Measurements from ENCODE around the gene KCTD10. TPM values are rescaled to one million over a fixed set of nuclear protein-coding genes. Genes with fewer than 3 reads are reported as not detected.

KCTD10 gene, protein sequence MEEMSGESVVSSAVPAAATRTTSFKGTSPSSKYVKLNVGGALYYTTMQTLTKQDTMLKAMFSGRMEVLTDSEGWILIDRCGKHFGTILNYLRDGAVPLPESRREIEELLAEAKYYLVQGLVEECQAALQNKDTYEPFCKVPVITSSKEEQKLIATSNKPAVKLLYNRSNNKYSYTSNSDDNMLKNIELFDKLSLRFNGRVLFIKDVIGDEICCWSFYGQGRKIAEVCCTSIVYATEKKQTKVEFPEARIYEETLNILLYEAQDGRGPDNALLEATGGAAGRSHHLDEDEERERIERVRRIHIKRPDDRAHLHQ
- 10 to 100 TPM; 36.2 to 96.5 TPM for total RNA-seq
- long read RNA-seq, full-length matches to known transcripts = 35 of 77 reads
- long read RNA-seq, partial matches to known transcripts = 0 of 77 reads
- long read RNA-seq, other reads (novel, unspliced or antisense) = 42 of 77 reads

DNA sequence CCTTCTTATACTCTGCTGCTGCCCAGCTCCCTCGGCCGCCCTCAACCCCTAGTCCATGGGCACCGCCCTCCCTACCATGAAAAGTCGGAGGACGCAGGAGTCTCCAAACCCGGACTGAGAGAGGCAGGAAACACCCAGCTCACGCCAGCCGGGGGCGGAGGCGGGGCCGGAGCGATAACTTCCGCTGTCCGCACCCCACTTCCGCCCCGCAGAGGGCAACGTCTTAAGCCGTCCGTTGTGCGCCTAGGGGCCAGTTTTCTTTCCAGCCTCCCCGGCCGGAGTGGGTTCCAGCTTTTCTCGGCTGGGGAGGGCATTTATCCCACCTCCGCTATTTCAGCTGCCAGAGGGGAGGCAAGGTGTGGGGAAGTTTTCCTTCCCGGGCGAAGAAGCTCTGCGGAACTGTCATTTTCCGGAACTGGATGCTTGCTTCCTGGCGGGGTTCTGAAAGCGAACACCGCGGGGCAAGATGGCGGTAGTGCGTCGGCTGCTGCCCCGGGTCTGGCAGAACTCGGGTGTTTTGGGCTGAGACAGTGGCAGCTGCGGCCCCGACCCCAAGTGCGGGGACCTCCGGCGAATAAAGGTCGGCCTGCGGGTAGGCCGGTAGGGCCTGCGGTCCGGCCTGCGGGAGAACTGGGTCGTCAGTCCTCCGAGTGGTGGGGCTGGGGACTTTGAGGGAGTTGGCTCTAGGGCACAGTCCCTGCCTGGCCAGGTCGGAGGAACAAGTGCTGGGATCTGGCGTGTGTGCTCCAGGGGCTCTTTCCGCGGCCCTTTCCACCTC, at the start of gene KCTD10, which contains the start of gene UBE3B:
Gene KCTD10, minus strand, starts transcription at position 116 of the 778 bp plus-strand sequence. Its CDS starts 38 bp downstream, at position 78.
Gene UBE3B, plus strand, starts transcription at position 450 of the 778 bp plus-strand sequence. CDS start 5,918 bp downstream, outside the sequence.
- DNase-seq (peak; percentile 92), ATAC-seq (peak; percentile 99)
- intact Hi-C loops (cut with DNase I) = loop anchor here (2.0 to 10.0 kb wide), 2 partner anchors 45 to 53 kb away; no protein-coding TSS in a partner anchor

DNA sequence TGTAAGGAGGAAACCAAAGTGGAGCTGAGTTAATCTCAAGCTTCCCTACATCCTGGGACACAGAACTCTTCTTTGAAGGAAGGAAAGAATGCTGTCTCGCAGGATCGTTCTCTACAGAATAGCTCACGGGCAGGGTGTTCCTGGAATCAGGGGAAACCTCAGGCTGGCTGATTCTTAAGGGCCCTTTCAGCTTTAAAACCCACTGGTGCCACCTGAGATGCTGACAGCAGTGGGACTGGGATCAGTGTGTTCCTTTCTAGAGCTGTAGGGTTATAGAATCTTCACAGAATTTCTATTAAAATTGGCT, 48.1 kb upstream of the KCTD10 start:
- intact Hi-C loops (cut with DNase I) = loop anchor here in 1 of 2 donors (10.0 kb wide), 1 partner anchor 190 kb away; the partner anchor contains the start of gene FAM222A
- no peak for DNase-seq
- no peak for ATAC-seq

DNA sequence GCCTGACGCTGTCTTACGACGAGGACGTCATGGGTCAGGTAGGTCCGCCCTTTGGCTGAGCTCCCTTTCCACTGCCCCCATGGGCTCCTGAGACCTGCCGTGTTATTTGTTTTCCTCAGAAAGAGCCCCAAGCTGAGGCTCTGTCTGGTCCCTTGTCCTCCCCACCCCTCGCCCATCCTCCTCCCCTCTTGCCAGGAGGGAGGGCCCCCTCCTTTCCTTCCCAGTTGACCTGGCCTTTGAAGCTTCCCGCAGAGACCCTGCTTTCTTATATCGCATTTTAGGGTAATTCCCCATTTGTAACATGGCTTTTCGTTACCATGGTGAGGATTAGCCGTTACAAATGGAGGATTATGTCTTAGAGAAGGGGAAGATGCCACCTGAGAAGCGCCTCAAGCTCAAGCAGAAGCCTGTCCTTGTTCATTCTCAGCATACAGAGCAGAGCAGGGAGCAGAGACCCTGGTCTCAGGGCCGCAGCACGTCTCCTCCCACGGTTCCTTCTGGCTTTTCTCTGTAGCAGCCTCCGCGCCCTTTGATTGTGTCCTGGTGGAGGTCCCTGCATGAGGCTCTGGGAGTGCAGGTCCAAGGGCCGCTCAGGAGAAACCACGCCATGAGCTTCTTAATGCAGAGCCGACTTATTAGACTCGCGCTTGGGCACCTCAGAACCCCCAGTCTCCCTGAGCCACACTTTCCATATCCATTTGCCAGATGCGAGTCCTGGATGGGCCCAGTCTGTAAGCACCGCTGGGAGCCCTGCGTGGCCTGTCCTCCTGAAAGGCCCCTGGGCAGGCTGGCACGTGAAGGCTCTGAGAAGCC, 47.6 kb upstream of the KCTD10 start:
- intact Hi-C loops (cut with DNase I) = loop anchor here in 1 of 2 donors (10.0 kb wide), 1 partner anchor 190 kb away; the partner anchor contains the start of gene FAM222A
- DNase-seq = no peak
- ATAC-seq = no peak

DNA sequence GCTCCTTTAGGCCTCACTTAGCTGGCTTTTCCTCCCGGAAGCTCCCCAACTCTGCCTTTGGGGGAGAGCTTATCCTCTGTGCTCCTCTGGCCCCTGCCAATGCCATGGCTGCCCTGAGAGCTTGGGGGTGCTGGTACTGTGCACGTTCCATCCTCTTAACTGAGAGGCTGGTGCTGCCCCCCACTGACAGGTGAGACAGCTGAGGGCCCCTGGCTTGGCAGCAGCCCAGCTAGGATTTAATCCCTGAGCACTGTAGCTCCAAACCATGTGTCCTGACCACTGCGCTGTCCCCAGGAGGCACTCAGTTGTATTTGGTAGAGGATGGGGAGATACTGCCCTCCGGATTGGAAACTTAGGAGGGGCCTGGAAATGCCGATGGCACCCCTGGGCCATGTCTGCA, 46.4 kb upstream of the KCTD10 start:
- intact Hi-C loops (cut with DNase I) = loop anchor here in 1 of 2 donors (10.0 kb wide), 1 partner anchor 191 kb away; the partner anchor contains the start of gene FAM222A
- ATAC-seq (no peak), DNase-seq (no peak)

DNA sequence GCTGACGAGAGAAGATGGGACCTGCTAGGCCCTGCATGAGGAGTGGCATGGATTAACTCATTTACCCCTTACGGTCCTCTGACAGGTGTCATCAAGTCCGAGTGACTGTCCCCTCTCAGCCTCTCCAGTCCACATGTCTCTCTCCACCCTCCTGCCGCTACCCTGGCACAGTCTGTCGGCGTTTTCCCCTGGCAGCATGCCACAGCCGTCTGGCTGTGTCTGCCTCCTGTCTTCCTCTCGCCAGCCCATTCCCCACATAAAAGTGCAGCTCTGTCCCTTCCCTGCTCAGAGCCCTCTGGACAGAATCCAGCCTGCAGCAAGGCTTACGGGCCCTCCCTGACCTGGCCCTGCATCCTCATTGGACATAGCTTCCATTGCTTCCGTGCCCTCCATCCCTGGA, 46.0 kb upstream of the KCTD10 start:
- DNase-seq (peak; percentile 77), ATAC-seq (peak; percentile 90 to 91)
- intact Hi-C loops (cut with DNase I) = loop anchor here in 1 of 2 donors (10.0 kb wide), 1 partner anchor 192 kb away; the partner anchor contains the start of gene FAM222A

DNA sequence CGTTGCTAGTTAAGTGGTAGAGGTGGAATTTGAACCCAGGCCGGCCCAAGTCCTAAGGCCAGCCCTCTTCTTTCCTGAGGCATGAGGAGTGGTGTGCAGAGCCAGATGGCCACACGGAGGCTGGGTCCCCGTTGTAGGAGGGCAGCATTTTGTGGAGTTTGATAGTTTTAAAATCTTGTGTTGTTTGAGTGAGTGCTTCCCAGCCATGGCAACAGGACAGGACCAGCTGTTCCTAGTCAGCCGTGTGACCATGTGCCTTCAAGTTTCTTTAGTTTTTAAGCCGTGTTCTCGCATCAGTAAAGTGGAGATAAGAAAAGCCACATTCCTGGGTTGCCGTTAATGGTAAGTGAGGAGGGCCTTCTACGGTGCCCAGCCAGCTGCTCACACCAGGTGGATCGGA, 44.7 kb upstream of the KCTD10 start:
- intact Hi-C loops (cut with DNase I) = loop anchor here in 1 of 2 donors (10.0 kb wide), 1 partner anchor 193 kb away; the partner anchor contains the start of gene FAM222A
- ATAC-seq (no peak), DNase-seq (no peak)

DNA sequence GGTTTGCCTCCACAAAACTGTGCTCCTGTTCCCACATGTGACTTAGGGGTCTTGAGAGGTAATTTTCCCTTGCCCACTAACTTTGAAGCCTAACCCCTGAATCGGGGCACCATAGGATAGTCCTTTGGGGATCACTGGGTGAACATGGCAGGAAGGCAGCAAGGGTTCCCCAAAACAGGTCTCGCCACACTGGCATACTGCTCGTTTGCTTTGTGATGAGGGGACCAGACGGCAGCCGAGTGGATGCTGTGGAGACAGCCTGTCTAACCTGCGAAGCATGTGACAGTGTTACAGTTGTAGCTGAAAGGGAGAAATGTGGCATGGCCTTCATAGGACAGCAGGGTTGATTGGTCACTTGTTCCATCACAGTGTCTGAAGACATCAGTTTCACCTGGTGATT, 42.7 kb upstream of the KCTD10 start:
- intact Hi-C loops (cut with DNase I) = loop anchor here (2.0 to 10.0 kb wide), 5 partner anchors 73 to 255 kb away; partner anchors contain the start of gene FAM222A (in 1 of the 2)
- no peak for DNase-seq
- ATAC-seq = no peak

DNA sequence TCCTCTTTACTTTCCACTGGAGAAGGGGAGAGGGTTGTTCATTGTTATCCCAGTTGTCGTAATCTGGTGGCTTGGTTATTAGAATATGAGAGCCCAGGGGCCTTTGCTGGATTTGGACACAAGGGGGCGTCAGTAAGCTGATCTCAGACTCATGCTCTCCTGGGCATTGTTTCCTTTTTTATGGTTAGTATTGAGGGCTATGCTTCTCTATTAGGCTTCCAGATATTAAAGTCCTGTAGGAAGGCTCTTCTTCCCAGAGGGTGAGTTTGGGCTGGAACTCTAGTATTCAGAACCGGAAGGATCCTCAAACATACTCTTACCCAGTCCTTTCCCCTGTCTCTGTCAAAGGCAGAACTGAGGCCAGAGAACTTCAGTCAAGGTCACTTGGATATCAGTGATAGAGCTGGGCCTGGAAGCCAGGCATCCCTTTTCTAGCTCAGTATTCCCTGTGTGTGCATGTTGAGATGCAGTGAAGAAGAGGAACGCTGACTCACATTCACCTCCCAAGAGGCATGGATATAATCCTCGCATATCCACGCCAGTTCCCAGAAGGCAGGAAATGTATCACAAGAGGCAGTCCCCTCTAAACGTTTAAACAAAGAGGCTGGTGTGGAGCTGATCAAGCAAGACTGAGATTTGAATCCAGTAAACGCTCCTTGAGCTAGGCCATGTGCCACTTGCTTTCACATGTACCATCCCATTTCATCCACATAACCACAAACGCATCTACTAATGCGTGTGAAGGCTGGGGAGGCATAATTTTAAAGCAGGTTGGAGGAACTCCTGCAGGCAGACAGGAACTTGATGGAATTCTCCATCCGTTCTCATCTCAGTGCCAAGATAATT, 41.9 kb upstream of the KCTD10 start:
- ATAC-seq = peak; percentile 50 to 60
- intact Hi-C loops (cut with DNase I) = loop anchor here (2.0 to 5.0 kb wide), 4 partner anchors 73 to 256 kb away; no protein-coding TSS in a partner anchor
- peak; percentile 69 for DNase-seq

DNA sequence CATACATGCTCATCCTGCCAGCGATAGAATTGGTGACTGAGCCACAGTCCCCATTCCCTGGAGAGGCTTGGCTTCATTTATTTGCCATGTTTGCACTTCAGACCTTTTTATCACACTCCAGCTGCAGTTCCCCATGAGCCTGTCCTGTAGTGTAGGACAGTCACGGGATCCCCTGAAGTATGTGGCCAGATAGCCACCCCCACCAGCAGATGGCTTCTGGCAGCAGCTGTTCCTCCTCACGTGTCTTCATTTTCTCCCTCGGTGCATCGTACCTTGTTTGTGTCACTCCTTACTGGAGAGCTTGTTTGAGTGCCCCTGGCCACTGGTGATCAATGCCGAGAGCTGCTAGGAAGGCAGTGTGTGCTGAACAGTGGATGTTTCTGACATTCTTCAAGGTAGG, 40.5 kb upstream of the KCTD10 start:
- intact Hi-C loops (cut with DNase I) = loop anchor here (2.0 to 5.0 kb wide), 4 partner anchors 75 to 257 kb away; no protein-coding TSS in a partner anchor
- DNase-seq (no peak), ATAC-seq (peak in 1 of 2 donors; percentile 15)

DNA sequence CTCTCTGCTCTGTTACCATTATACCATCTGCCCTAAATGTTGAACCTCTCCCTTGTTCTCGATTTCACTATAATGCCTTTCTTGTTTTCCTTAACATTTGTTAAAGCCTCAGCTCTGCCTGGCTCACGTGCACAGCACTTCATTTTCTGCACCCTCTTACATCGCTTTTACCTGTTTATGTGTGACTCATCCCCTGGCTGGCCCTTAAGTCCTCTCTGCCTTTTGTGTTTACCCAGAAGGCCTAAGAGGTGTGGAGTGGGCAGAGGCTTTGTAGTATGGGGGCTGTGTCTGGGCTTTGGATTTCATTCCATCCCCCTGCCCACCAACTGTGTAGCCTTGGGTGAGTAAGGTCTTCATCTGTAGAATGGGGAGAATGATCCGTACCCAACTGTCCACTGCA, 36.9 kb upstream of the KCTD10 start:
- no peak for ATAC-seq
- DNase-seq = no peak
- intact Hi-C loops (cut with DNase I) = no loop called here

DNA sequence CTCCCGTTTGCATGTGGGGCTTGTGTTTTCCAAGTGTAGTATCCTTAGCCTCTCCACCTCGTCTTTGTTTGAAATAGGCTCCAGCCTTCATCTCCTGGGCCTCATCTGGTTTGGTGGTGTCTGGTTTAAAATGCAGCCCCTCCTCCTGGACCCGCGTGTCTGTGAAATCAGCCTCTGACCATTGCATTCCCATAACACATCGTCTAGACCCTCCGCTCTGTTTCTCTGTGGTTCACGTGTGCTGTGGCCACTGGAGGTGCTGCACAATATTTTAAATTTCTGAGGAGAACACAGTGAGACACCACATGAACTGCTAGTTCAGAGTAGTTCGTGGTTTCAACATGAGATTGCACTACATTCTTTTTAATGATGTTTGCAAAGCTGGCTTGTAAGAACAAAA, 36.0 kb upstream of the KCTD10 start:
- ATAC-seq (no peak), DNase-seq (no peak)
- intact Hi-C loops (cut with DNase I) = no loop called here

DNA sequence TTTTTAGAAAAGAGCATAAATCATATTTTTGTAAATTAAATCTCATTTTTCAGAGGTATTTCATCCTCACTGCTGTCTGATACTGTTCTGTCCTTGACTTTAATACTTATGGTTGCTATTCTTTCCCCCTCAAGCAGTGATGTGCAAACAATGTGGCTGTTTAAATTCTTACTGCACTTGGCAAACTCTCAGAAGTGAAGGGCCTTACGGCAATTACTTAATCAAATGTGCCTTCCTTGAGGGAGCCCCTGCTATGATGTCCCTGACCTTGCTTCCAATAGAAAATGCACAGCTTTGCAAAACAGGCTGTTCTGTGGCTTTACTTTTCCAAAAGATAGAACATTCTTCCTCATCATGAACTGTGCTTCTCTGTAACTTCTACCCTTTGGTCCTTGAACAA, 35.5 kb upstream of the KCTD10 start:
- intact Hi-C loops (cut with DNase I) = no loop called here
- DNase-seq = no peak
- no peak for ATAC-seq

DNA sequence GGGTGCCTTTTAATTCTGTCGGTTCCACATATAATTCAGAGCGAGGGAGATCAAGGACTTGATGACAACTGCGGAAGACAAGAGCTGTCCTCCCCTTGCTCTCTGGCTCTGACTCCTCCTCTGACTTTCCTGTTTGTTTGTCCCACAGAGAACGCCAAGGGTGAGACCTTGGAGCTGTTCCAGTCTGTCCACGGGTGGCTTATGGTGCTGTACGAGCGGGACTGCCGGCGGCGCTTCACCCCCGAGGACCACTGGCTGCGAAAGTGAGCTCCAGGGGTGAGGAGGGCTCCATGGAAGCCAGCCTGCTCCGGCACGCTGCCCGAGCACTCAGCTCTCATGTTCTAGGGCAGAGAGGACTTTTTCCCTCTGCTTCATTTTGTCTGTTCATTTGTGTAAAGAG, 33.1 kb upstream of the KCTD10 start:
- intact Hi-C loops (cut with DNase I) = no loop called here
- ATAC-seq (peak; percentile 68 to 83), DNase-seq (peak; percentile 41)

DNA sequence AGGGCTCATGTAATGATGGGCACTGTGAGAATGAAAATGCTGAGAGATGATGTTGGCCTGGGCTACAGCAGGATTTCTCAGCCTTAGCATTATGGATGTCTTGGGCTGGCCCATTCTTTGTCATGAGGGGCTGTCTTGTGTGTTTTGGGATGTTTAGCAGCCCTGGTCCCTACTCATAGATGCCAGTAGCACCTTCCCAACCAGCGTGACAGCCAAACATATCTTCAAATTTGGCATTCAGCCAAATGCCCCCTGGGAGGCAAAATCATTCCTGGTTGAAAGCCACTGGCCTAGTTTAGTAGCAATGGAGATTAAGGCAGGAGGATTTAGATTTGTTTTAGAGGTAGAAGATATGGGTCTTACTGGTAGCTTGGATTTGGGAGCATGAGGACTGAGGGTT, 27.0 kb upstream of the KCTD10 start:
- ATAC-seq = no peak
- intact Hi-C loops (cut with DNase I) = no loop called here
- no peak for DNase-seq

DNA sequence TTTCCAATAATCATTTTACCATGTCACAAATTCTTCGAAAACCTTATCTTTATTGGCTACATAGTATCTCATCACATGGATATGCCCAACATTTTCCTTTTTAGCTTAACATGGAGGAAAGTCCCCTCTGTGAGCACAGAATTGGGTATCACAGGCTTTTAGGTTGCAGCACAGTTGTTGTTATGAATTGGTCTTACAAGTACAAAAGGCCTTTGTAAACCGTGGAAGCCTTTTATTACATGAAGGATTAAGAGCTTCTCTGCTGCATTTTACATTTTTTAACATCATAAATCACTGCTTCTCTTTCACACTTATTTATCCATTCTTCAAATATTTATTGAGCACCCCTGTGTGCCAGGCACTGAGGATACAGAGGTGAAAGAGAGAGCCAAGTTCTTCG, 26.5 kb upstream of the KCTD10 start:
- intact Hi-C loops (cut with DNase I) = no loop called here
- no peak for ATAC-seq
- DNase-seq = no peak

DNA sequence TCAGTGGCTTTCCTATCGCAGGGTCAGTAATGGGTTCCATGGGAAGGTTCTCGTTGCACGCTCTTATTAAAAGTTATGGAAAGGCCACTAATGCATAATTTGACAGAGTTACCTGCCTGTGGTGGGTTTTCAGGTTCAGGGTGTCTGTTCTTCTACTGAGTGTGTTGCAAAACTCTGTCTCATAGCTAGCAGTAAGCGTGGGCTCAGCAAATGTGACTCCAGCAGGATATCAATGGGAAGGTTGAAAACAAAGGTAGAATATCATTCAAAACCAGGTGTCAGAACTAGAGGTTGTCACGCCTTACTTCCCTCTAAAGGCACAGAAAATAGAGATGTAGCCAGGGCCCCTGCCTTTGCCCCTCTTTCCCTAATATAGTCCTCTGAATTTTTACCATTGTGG, 25.2 kb upstream of the KCTD10 start:
- intact Hi-C loops (cut with DNase I) = no loop called here
- DNase-seq (no peak), ATAC-seq (no peak)

DNA sequence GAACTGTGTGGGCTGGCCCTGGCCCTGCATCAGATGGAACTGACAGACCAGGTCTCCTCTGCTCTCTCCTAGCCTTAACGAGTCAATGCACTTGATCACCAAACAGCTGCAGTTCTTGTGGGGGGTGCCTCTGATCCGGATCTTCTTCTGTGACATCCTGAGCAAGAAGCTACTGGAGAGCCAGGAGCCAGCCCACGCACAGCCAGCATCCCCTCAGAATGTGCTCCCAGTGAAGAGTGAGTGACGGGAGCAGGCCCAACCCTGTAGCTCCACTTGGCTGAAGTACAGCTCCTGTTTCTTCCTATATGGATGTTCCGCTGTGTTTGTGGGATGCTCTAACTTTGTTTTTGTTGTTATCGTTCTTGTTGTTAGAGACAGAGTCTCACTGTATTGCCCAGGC, 24.2 kb upstream of the KCTD10 start:
- ATAC-seq (no peak), DNase-seq (no peak)
- intact Hi-C loops (cut with DNase I) = no loop called here
